ENCODE measurements around the gene DNAJC19.

Gene DNAJC19

DNA sequence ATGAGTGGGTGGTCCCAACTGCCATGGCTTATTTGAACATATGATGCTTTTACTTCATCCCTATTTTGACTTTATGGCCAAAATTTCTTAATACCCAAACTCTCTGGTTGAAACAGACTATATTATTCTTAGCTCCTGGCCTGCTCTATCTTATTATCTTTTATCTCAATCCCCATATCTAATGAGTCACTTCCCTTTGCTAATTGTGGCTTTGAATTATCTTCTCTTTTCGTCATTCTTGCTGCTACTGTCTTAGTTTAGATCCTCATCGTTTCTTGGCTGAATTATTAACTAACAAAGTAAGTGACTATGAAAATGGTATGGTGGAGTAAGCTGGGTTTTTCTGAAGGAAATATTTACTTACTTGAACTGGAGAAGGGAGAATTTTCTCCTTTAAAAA is 28.2 kb upstream of the DNAJC19 start:
- TF ChIP-seq EZH2 (IDR thresholded peaks at IDR 0.05; ENCODE audit: borderline replicate concordance, low read depth, low read length, severe bottlenecking): no peak
- TF ChIP-seq CTCF (IDR thresholded peaks at IDR 0.05; ENCODE audit: borderline replicate concordance, extremely low read depth, low read length, poor library complexity, severe bottlenecking): no peak
- no peaks in the 10 kb centered on the region for H3K4me1 ChIP-seq (ENCODE audit: insufficient read depth, low read length)
- H3K27me3 ChIP-seq (ENCODE audit: insufficient read depth, low read length, poor library complexity): peaks cover 2% of the 10 kb centered on the region
- H2AFZ ChIP-seq (ENCODE audit: low read depth, low read length): no peak overlapping the region
- no peaks in the 10 kb centered on the region for H4K20me1 ChIP-seq (ENCODE audit: insufficient read depth, low read length)
- H3K4me3 ChIP-seq (ENCODE audit: low read depth in 1 of 2, low read length in 2 of 2): no peak overlapping the region
- H3K27ac ChIP-seq (ENCODE audit: low read length): no peak overlapping the region
- no peaks in the 10 kb centered on the region for H3K79me2 ChIP-seq (ENCODE audit: insufficient read depth, low read length)
- H3K9me3 ChIP-seq (ENCODE audit: insufficient read depth, low read length, severe bottlenecking): no peaks in the 10 kb centered on the region
- no peak overlapping the region for H3K9ac ChIP-seq (ENCODE audit: low read depth, low read length)
- no peak for ATAC-seq (ENCODE audit: insufficient read depth, low read depth)
- no peak for DNase-seq
- no peak overlapping the region for H3K4me2 ChIP-seq (ENCODE audit: insufficient read depth, low read length)
- no peaks in the 10 kb centered on the region for H3K36me3 ChIP-seq (ENCODE audit: insufficient read depth, low read length)

DNA sequence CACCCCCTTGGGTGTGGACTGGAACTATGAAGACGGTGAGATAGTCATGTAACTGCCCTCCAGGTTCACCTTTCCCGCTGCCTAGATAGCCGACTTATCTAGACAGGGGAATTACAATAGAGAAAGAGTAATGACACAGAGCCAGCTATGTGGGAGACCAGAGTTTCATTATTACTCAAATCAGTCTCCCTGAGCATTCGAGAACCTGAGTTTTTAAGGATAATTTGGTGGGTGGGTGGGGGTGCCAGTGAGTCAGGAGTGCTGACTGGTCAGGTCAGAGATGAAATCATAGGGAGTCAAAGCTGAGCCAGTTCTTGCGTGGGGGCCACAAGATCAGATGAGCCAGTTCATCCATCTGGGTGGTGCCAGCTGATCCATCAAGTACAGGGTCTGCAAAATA is 19.7 kb upstream of the DNAJC19 start:
- TF ChIP-seq CTCF (IDR thresholded peaks at IDR 0.05; ENCODE audit: borderline replicate concordance, extremely low read depth, low read length, poor library complexity, severe bottlenecking) (no peak), EZH2 (IDR thresholded peaks at IDR 0.05; ENCODE audit: borderline replicate concordance, low read depth, low read length, severe bottlenecking) (no peak)
- no peaks in the 10 kb centered on the region for H4K20me1 ChIP-seq (ENCODE audit: insufficient read depth, low read length)
- DNase-seq: no peak
- H3K79me2 ChIP-seq (ENCODE audit: insufficient read depth, low read length): no peaks in the 10 kb centered on the region
- H3K27me3 ChIP-seq (ENCODE audit: insufficient read depth, low read length, poor library complexity): no peaks in the 10 kb centered on the region
- no peak overlapping the region for H3K27ac ChIP-seq (ENCODE audit: low read length)
- H2AFZ ChIP-seq (ENCODE audit: low read depth, low read length): no peak overlapping the region
- H3K4me2 ChIP-seq (ENCODE audit: insufficient read depth, low read length): no peak overlapping the region
- no peaks in the 10 kb centered on the region for H3K36me3 ChIP-seq (ENCODE audit: insufficient read depth, low read length)
- ATAC-seq (ENCODE audit: insufficient read depth, low read depth): no peak
- no peaks in the 10 kb centered on the region for H3K9me3 ChIP-seq (ENCODE audit: insufficient read depth, low read length, severe bottlenecking)
- no peaks in the 10 kb centered on the region for H3K4me1 ChIP-seq (ENCODE audit: insufficient read depth, low read length)
- no peak overlapping the region for H3K9ac ChIP-seq (ENCODE audit: low read depth, low read length)
- H3K4me3 ChIP-seq (ENCODE audit: low read depth in 1 of 2, low read length in 2 of 2): no peak overlapping the region

- no peak overlapping the region for H2AFZ ChIP-seq (ENCODE audit: low read depth, low read length)
- H3K4me1 ChIP-seq (ENCODE audit: insufficient read depth, low read length): no peaks in the 10 kb centered on the region
- no peaks in the 10 kb centered on the region for H3K27me3 ChIP-seq (ENCODE audit: insufficient read depth, low read length, poor library complexity)
- no peak for TF ChIP-seq CTCF (IDR thresholded peaks at IDR 0.05; ENCODE audit: borderline replicate concordance, extremely low read depth, low read length, poor library complexity, severe bottlenecking)
- TF ChIP-seq EZH2 (IDR thresholded peaks at IDR 0.05; ENCODE audit: borderline replicate concordance, low read depth, low read length, severe bottlenecking): no peak
- ATAC-seq (ENCODE audit: insufficient read depth, low read depth) (no peak), DNase-seq (no peak)
- H4K20me1 ChIP-seq (ENCODE audit: insufficient read depth, low read length): no peaks in the 10 kb centered on the region
- H3K9ac ChIP-seq (ENCODE audit: low read depth, low read length): no peak overlapping the region
- no peak overlapping the region for H3K4me2 ChIP-seq (ENCODE audit: insufficient read depth, low read length)
- H3K36me3 ChIP-seq (ENCODE audit: insufficient read depth, low read length): no peaks in the 10 kb centered on the region
- no peak overlapping the region for H3K27ac ChIP-seq (ENCODE audit: low read length)
- no peak overlapping the region for H3K4me3 ChIP-seq (ENCODE audit: low read depth in 1 of 2, low read length in 2 of 2)
- no peaks in the 10 kb centered on the region for H3K9me3 ChIP-seq (ENCODE audit: insufficient read depth, low read length, severe bottlenecking)
- H3K79me2 ChIP-seq (ENCODE audit: insufficient read depth, low read length): no peaks in the 10 kb centered on the region
Measured at GRCh38 chr3:181008796-181009195, 19.3 kb upstream of the DNAJC19 start.

- no peaks in the 10 kb centered on the region for H3K4me1 ChIP-seq (ENCODE audit: insufficient read depth, low read length)
- ATAC-seq (ENCODE audit: insufficient read depth, low read depth): no peak
Measured at GRCh38 chr3:181007262-181007661, 17.7 kb upstream of the DNAJC19 start.

More at GRCh38 chr3:181007262-181007661, 17.7 kb upstream of the DNAJC19 start:
- Histone ChIP-seq H3K79me2 (ENCODE audit: insufficient read depth, low read length) (no peaks in the 10 kb centered on the region), H3K27me3 (ENCODE audit: insufficient read depth, low read length, poor library complexity) (no peaks in the 10 kb centered on the region), H3K9ac (ENCODE audit: low read depth, low read length) (no peak overlapping the region), H2AFZ (ENCODE audit: low read depth, low read length) (no peak overlapping the region), H3K4me2 (ENCODE audit: insufficient read depth, low read length) (no peak overlapping the region), H3K27ac (ENCODE audit: low read length) (no peak overlapping the region), H3K9me3 (ENCODE audit: insufficient read depth, low read length, severe bottlenecking) (no peaks in the 10 kb centered on the region), H4K20me1 (ENCODE audit: insufficient read depth, low read length) (no peaks in the 10 kb centered on the region), H3K36me3 (ENCODE audit: insufficient read depth, low read length) (no peaks in the 10 kb centered on the region), H3K4me3 (ENCODE audit: low read depth in 1 of 2, low read length in 2 of 2) (no peak overlapping the region)
- TF ChIP-seq CTCF (IDR thresholded peaks at IDR 0.05; ENCODE audit: borderline replicate concordance, extremely low read depth, low read length, poor library complexity, severe bottlenecking): no peak
- TF ChIP-seq EZH2 (IDR thresholded peaks at IDR 0.05; ENCODE audit: borderline replicate concordance, low read depth, low read length, severe bottlenecking): no peak
- no peak for DNase-seq

Data from DND-41 (cell line).